K562 (cell line): ENCODE measurements around the gene ADAMTS6. TPM values are rescaled to one million over a fixed set of nuclear protein-coding genes. Genes with fewer than 3 reads are reported as not detected.

ENCODE experiments used
- ATAC-seq: fragments of 200-7000 bp; cut with Tn5 transposase; 3 replicates; pipeline ENCODE4 v1.9.1; 2020; ENCODE audit warnings: moderate library complexity
- BruUV-seq: library from RNA; stranded (reverse); fragments of 400-500 nt; replicated peaks from 2 replicates; lab custom pipeline; 2021; lab: Mats Ljungman, UMichigan
- CTCF ChIA-PET: fragments of 300-600 bp; formaldehyde crosslinking; extraction: SDS; loops from one replicate; lab custom pipeline; 2021; ENCODE audit warnings: low intra/inter-chr PET ratio; lab: Yijun Ruan, JAX
- POLR2A ChIA-PET: fragments of 300-600, 350-650 bp; sonication (Branson Sonifier 250); formaldehyde crosslinking; extraction: SDS; loops from one replicate; lab custom pipeline; 2021; ENCODE audit warnings: antibody characterized with exemption, inconsistent platforms; lab: Yijun Ruan, JAX
- DNase-seq, 4 experiments: peaks; one replicate each; pipeline versions ENCODE4 v3.0.0 to v3.0.0-alpha.2; 2011 to 2018; ENCODE audit warnings: low spot score in 3 of 4, mixed read lengths in 3 of 4; ENCODE audit errors: extremely low read depth in 1 of 4
- FAIRE-seq: peaks from 2 replicates; lab custom pipeline; 2011; peaks lifted over from hg19 to GRCh38; lab: Jason Lieb, UNC
- H2AFZ ChIP-seq: 2 replicates; pipeline ENCODE4 v1.6.0; 2011; ENCODE audit warnings: low read depth, low read length, control low read depth, inconsistent platforms
- H3K27ac ChIP-seq: fragments of 200-600 bp; 3 replicates; pipeline ENCODE4 v1.8.0; 2011; ENCODE audit warnings: low read depth, mild to moderate bottlenecking, control low read depth, inconsistent platforms, low read length, moderate library complexity, mixed read lengths; ENCODE audit errors: extremely low read depth
- H3K27me3 ChIP-seq, 2 experiments: fragments of 300-600 bp in 1 of 2; 2 replicates in 1 of 2; 3 replicates in 1 of 2; pipeline versions ENCODE4 v1.6.0 to v1.8.0; 2011; ENCODE audit warnings: inconsistent platforms in 2 of 2, low read length in 2 of 2, mild to moderate bottlenecking in 1 of 2, mixed read lengths in 1 of 2, moderate library complexity in 1 of 2; ENCODE audit not compliant: control insufficient read depth in 2 of 2, insufficient read depth in 2 of 2
- H3K36me3 ChIP-seq: fragments of 300-600 bp; 3 replicates; pipeline ENCODE4 v1.8.0; 2011; ENCODE audit warnings: mild to moderate bottlenecking, low read length, inconsistent platforms; ENCODE audit not compliant: control insufficient read depth, insufficient read depth
- H3K4me1 ChIP-seq, 2 experiments: fragments of 200-600 bp in 1 of 2; replicated peaks in 1 of 2; 2 replicates in 1 of 2; 3 replicates in 1 of 2; pipeline versions ENCODE4 v1.5.1 to v1.8.0; 2011; ENCODE audit warnings: inconsistent platforms in 2 of 2, low read length in 2 of 2, mild to moderate bottlenecking in 1 of 2, mixed read lengths in 1 of 2, moderate library complexity in 1 of 2; ENCODE audit not compliant: control insufficient read depth in 2 of 2, insufficient read depth in 2 of 2
- H3K4me2 ChIP-seq: 2 replicates; pipeline ENCODE4 v1.6.1; 2011; ENCODE audit warnings: low read length, control low read depth, inconsistent platforms, mixed read lengths; ENCODE audit not compliant: insufficient read depth
- H3K4me3 ChIP-seq: fragments of 200-600 bp; sonication (generic), shearing (Covaris generic); 2 replicates; pipeline ENCODE4 v1.5.1; 2016; ENCODE audit warnings: control low read depth, inconsistent platforms
- H3K79me2 ChIP-seq: fragments of 200-600 bp; 3 replicates; pipeline ENCODE4 v1.8.0; 2011; ENCODE audit warnings: low read length, inconsistent platforms; ENCODE audit not compliant: control insufficient read depth, insufficient read depth
- H3K9ac ChIP-seq, 2 experiments: 2 replicates each; pipeline versions ENCODE4 v1.6.0 to v1.6.1; 2011; ENCODE audit warnings: low read depth in 2 of 2, low read length in 2 of 2, control low read depth in 1 of 2, inconsistent platforms in 1 of 2, mild to moderate bottlenecking in 1 of 2, mixed read lengths in 1 of 2; ENCODE audit not compliant: insufficient read depth in 1 of 2
- H3K9me1 ChIP-seq: one replicate; pipeline ENCODE4 v1.6.0; 2011; ENCODE audit warnings: inconsistent platforms, mild to moderate bottlenecking, low read length, moderate library complexity; ENCODE audit not compliant: control insufficient read depth, insufficient read depth
- H3K9me3 ChIP-seq: replicated peaks from 2 replicates; pipeline ENCODE4 v1.5.1; 2011; ENCODE audit warnings: low read depth, low read length, inconsistent platforms; ENCODE audit not compliant: control insufficient read depth, insufficient read depth
- H4K20me1 ChIP-seq: replicated peaks from 2 replicates; pipeline ENCODE4 v1.6.1; 2011; ENCODE audit warnings: low read length, inconsistent platforms, mixed read lengths; ENCODE audit not compliant: control insufficient read depth, insufficient read depth
- C11orf30 ChIP-seq: fragments of 450-650 bp; IDR thresholded peaks from 2 replicates; pipeline ENCODE4 v1.6.1; 2016; ENCODE audit warnings: low read depth, mild to moderate bottlenecking
- HNRNPL ChIP-seq: fragments of 200-400 bp; formaldehyde crosslinking; IDR thresholded peaks from 2 replicates; pipeline ENCODE4 v1.6.1; 2017; ENCODE audit warnings: low read depth, mild to moderate bottlenecking, low read length
- LEF1 ChIP-seq: fragments of 450-650 bp; IDR thresholded peaks from 2 replicates; pipeline ENCODE4 v1.6.1; 2016; ENCODE audit warnings: mild to moderate bottlenecking
- MEF2A ChIP-seq: IDR thresholded peaks from 2 replicates; pipeline ENCODE4 v1.6.1; 2011; ENCODE audit warnings: low read depth, mild to moderate bottlenecking, low read length, moderate library complexity; ENCODE audit not compliant: control insufficient read depth
- PHTF2 ChIP-seq: fragments of 250-450 bp; sonication (Bioruptor Pico); IDR thresholded peaks from 2 replicates; pipeline ENCODE4 v1.5.0; 2021; ENCODE audit warnings: mild to moderate bottlenecking
- RNF2 ChIP-seq: sonication (generic); IDR thresholded peaks from 2 replicates; pipeline ENCODE4 v1.6.1; 2016
- SAFB ChIP-seq: fragments of 200-400 bp; formaldehyde crosslinking; IDR thresholded peaks from 2 replicates; pipeline ENCODE4 v1.6.1; 2017; ENCODE audit warnings: low read depth, low read length, borderline replicate concordance
- ZNF133 ChIP-seq: fragments of 250-450 bp; sonication (Bioruptor Pico); IDR thresholded peaks from 2 replicates; pipeline ENCODE4 v1.4.0; 2020; ENCODE audit warnings: mild to moderate bottlenecking
- ZNF239 ChIP-seq: fragments of 250-450 bp; sonication (Bioruptor Pico); IDR thresholded peaks from 2 replicates; pipeline ENCODE4 v1.4.0; 2020; ENCODE audit warnings: mild to moderate bottlenecking
- WGBS: fragments of 100-300 bp; shearing (Covaris generic); methylation state at CpG from one replicate; pipeline ENCODE4 v1.1.6; 2016; ENCODE audit warnings: low coverage, mixed read lengths; ENCODE audit not compliant: insufficient coverage; ENCODE audit errors: missing lambda C conversion rate; 5-methylcytosine and 5-hydroxymethylcytosine counted together
- in situ Hi-C: fragments of 300-500 bp; cut with MboI; formaldehyde crosslinking; loops from 4 replicates; pipeline ENCODE4 v1.15.0; 2018; ENCODE audit warnings: inconsistent platforms, mixed read lengths
- intact Hi-C: fragments of 100-400 bp; cut with micrococcal nuclease; formaldehyde crosslinking; loops from 2 replicates; pipeline ENCODE4 v1.14.2; 2022
- polyA plus RNA-seq, 8 experiments: library from polyadenylated mRNA; depleted of rRNA in 4 of 8; stranded (reverse) in 5 of 8; unstranded in 3 of 8; fragments of >200 nt; fragmentation: Nextera tagmentation in 2 of 8; fragmentation: Illumina TruSeq in 1 of 8; extraction: Ambion mirVana in 2 of 8; extraction: Trizol in 1 of 8; gene quantifications; 2 replicates each; pipeline versions ENCODE4 v1.2.1 to v1.2.3, GENCODE V29; 2011 to 2014; ENCODE audit warnings: inconsistent platforms in 1 of 8, missing spikeins in 1 of 8
- total RNA-seq, 7 experiments: library from RNA; depleted of rRNA in 6 of 7; stranded (reverse); fragments of >200 nt in 6 of 7; fragmentation: Illumina TruSeq in 2 of 7; extraction: Trizol in 2 of 7; gene quantifications; 2 replicates each; pipeline versions ENCODE4 v1.2.1 to v1.2.3, GENCODE V29; 2011 to 2021; ENCODE audit warnings: low replicate concordance in 1 of 7
- TF ChIP-seq, protein P1 (sequence below), 3 experiments: fragments of 200-800 bp in 1 of 3; fragments of 250-450 bp in 1 of 3; fragments of 450-650 bp in 1 of 3; sonication (Bioruptor Pico) in 1 of 3; sonication (Bioruptor generic) in 1 of 3; formaldehyde crosslinking in 1 of 3; IDR thresholded peaks; 2 replicates each; pipeline versions ENCODE4 v1.6.1 to v1.8.0; 2016 to 2022; ENCODE audit warnings: mild to moderate bottlenecking in 2 of 3, missing genetic modification characterization in 2 of 3, missing compliant biosample characterization in 1 of 3, moderate library complexity in 1 of 3
- TF ChIP-seq, protein P2 (sequence below): fragments of 250-450 bp; sonication (Bioruptor Pico); IDR thresholded peaks from 2 replicates; pipeline ENCODE4 v1.8.0; 2022; ENCODE audit warnings: moderate library complexity, mild to moderate bottlenecking, inconsistent platforms
- TF ChIP-seq, protein P3 (sequence below), 2 experiments: fragments of 450-650 bp in 1 of 2; sonication (generic) in 1 of 2; formaldehyde crosslinking; conservative IDR thresholded peaks; 2 replicates each; pipeline versions ENCODE4 v1.4.0 to v1.8.1; 2020 to 2022; ENCODE audit warnings: mild to moderate bottlenecking in 1 of 2, missing genetic modification reagents in 1 of 2

ADAMTS6 gene
- total and polyA plus RNA-seq, 9 of the 15 experiments (the other 6 are each of a cell fraction or from before 2014, with no cell fraction given) = 0.57 to 5.3 (median 1.5) TPM

DNA sequence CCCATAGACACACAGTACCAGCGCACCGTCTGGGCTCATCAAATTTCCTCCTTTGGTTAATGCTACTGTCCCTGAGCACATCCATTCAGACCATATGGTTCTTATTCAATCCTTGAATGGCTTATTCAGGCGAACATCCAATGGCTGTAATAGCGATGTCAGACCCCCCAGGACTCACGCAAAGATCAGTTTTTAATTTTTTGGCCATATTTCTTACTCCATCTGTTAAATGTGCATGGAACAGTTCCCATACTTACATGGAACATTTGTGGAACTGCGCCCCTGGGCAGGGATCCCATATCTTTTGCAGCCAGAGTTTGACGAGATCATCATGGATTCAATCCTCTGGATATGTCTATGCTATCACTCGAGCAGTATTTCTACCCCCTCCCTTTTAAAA lies 213.2 kb downstream of the ADAMTS6 start:
- CTCF ChIA-PET = no interaction called here
- Histone ChIP-seq H3K36me3 (no peaks in the 10 kb centered on the region), H3K79me2 (no peaks in the 10 kb centered on the region)
- TF ChIP-seq C11orf30 (no peak), SAFB (no peak), MEF2A (no peak), LEF1 (no peak), ZNF239 (CRISPR knock-in tag) (no peak), HNRNPL (no peak), PHTF2 (CRISPR knock-in tag) (no peak), RNF2 (no peak), ZNF133 (no peak)
- TF ChIP-seq, protein P1, sequence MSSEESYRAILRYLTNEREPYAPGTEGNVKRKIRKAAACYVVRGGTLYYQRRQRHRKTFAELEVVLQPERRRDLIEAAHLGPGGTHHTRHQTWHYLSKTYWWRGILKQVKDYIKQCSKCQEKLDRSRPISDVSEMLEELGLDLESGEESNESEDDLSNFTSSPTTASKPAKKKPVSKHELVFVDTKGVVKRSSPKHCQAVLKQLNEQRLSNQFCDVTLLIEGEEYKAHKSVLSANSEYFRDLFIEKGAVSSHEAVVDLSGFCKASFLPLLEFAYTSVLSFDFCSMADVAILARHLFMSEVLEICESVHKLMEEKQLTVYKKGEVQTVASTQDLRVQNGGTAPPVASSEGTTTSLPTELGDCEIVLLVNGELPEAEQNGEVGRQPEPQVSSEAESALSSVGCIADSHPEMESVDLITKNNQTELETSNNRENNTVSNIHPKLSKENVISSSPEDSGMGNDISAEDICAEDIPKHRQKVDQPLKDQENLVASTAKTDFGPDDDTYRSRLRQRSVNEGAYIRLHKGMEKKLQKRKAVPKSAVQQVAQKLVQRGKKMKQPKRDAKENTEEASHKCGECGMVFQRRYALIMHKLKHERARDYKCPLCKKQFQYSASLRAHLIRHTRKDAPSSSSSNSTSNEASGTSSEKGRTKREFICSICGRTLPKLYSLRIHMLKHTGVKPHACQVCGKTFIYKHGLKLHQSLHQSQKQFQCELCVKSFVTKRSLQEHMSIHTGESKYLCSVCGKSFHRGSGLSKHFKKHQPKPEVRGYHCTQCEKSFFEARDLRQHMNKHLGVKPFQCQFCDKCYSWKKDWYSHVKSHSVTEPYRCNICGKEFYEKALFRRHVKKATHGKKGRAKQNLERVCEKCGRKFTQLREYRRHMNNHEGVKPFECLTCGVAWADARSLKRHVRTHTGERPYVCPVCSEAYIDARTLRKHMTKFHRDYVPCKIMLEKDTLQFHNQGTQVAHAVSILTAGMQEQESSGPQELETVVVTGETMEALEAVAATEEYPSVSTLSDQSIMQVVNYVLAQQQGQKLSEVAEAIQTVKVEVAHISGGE (CRISPR knock-in tag; IDR thresholded peaks at IDR 0.05) = no peak
- TF ChIP-seq, protein P2, sequence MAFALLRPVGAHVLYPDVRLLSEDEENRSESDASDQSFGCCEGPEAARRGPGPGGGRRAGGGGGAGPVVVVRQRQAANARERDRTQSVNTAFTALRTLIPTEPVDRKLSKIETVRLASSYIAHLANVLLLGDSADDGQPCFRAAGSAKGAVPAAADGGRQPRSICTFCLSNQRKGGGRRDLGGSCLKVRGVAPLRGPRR = no peak
- TF ChIP-seq, protein P3, sequence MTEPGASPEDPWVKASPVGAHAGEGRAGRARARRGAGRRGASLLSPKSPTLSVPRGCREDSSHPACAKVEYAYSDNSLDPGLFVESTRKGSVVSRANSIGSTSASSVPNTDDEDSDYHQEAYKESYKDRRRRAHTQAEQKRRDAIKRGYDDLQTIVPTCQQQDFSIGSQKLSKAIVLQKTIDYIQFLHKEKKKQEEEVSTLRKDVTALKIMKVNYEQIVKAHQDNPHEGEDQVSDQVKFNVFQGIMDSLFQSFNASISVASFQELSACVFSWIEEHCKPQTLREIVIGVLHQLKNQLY (CRISPR knock-in tag; conservative IDR thresholded peaks at IDR 0.05) = no peak
- TF ChIP-seq, all 486 proteins: peak for 0
- FAIRE-seq (no peak), ATAC-seq (no peak), DNase-seq (no peak)
- in situ Hi-C loops (no loop called here), intact Hi-C loops (loop anchor here (10.0 kb wide), 1 partner anchor 206 kb away; no protein-coding TSS in a partner anchor)
- Histone ChIP-seq H3K9ac (no peak overlapping the region), H3K27ac (no peak overlapping the region), H3K4me3 (no peak overlapping the region), H2AFZ (no peak overlapping the region), H3K4me2 (no peak overlapping the region), H4K20me1 (no peaks in the 10 kb centered on the region), H3K9me3 (no peaks in the 10 kb centered on the region), H3K27me3 (no peaks in the 10 kb centered on the region), H3K4me1 (no peaks in the 10 kb centered on the region), H3K9me1 (no peaks in the 10 kb centered on the region)
- no TSS peak for BruUV-seq
- POLR2A ChIA-PET = no interaction called here
- WGBS = 26% methylated on average over 8 of the region's 8 CpGs
